HuH-7.5 (cell line): ENCODE data around the gene ZNF385B.

Experiments
- DNase-seq: peaks from one replicate; pipeline ENCODE4 v3.0.0; 2011; ENCODE audit warnings: low spot score

Gene ZNF385B

DNA sequence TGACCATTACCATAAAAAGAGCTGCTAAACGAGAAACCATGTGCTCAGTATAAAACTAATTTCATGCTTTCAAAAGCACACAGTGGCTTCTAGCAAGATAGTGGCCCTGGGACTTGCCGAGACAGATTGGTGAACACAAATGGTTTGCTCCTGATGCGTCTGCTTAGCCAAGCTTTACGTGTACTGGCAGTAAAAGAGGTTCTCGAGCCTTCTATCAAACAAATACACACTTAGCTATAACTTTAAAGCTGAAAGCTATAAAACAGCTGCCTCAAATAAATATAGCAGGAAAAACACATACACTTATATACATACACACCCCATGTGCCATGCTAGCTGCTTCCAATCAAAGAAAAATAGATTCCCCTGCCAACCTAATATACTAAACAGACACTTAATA is 117.0 kb downstream of the ZNF385B start:
- no peak for DNase-seq

DNA sequence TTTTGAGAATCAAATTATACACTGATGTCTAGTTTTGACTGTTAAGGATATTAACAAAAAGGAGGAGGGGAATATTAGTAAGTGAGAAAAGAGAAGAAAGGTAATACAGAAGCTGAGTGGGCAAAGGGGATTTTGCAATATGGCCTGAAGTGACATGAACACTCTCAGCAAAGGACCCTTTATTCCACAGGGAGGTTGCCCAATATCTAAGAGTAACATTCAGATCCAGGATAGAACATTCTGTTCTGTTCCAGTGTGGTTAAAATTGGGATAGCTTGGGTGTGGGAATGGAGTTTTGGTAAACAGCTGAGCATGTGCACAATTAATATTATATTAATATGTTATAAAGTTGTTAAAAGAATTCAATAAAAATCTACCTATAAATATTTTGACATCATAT is 120.1 kb downstream of the ZNF385B start:
- DNase-seq = no peak

DNA sequence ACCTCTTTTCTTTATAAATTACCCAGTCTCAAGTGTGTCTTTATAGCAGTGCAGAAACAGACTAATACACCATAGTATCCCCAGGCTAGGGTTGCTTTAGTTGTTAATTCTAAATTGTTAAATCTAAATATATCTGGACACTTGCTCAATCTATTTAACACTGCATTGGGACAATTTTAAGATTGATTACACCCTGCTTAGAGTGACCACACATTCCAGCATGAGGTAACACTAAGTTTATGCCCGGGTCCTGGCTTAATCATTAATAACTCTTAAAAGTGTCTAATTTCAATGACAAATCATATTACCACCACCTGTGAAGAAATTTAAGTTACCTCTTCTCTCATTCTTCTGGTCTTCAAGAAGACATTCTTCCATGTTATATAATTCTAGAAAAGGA is 131.4 kb downstream of the ZNF385B start:
- DNase-seq = no peak

DNA sequence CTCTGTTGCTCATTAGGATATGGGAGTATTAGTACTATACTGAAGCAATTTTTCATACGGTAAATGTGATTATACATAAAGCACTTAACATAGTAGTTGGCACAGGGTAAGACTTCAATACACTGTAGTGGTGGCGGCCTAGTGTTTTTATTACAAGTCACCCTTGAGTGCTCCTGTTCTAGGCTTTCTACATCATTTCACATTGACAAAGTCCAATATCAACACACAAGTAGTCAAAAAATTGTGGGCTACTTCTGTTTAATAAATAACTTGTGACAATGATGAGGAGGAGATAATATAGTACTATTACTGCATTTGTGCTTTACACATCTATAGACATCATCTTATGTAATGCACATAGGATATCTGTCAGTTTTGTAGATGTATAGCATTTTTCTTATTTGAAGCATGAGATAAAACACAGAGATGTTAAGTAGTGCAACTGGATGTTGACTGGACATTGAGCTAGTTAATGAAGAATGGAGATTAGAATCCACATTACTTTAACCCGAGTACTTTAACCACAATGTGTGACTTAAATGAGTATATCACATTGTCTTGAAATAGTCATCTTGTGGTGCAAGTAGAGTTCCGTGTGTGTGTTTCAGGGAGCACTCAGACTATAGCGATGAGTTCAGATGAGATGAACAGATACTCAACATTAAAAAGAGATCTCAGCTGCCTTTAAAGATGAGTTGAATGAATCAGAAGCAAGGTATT is 134.8 kb downstream of the ZNF385B start:
- DNase-seq = no peak

DNA sequence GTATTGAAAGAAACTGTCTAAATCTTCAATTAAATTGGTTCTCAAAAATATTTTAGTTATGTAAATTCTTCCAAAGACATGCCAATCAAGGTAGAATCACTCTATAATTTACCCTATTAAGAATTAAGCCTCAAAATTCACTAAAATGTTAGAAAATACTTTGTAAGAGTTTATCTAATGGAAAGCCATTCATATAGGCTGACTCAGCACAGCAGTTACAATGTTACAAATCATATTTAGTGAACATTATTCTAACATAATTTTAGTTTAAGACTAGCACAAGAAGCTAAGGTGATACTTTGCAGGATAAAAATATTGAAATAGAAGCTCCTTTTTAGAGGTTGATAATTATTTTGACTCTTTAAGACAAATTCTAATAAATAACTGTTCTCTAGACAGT is 137.0 kb downstream of the ZNF385B start:
- no peak for DNase-seq

DNA sequence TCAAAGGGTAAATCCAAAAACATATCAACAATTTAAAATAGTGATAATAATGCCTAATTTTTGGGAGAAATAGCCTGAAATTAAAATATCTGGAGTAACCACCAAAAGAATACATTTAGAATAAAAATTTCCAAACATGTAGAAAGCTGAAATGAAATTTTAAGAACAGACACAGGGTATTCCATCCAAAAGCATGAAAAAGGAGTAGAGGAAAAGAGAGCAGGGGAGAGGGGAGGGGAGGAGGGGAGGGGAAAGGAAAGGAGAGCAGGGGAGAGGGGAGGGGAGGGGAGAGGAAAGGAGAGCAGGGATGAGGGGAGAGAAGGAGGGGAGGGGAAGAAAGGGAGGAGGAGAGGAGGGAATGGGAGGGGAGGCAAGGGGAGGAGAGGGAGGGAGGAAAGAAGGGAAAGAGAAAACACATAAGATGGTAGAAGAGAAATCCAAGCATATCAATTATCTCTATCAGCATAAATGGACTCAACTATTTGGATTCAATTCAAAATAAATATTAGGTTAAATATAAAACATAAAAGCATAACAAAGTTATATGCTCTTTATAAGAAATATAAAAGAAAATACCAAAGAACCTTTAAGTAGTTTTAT is 141.1 kb downstream of the ZNF385B start:
- no peak for DNase-seq

DNA sequence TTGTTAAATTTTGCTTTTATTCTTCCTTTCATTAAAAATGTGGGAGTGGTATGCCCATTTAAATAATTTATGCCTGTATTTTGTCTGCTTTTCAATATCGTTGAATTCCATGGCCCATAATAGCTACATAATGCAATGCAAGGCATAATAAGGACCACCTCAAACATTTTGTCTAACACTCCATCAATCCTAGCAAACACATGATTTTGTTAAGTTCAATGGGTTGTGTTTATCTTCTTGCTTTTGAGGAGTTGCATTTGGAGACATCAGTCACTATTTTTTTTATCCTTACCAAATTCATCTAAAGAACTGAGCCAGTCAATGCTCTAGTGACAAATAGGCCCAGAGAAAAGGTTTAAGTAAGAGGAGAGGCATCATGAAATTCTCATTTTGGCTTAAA is 145.5 kb downstream of the ZNF385B start:
- DNase-seq = no peak

DNA sequence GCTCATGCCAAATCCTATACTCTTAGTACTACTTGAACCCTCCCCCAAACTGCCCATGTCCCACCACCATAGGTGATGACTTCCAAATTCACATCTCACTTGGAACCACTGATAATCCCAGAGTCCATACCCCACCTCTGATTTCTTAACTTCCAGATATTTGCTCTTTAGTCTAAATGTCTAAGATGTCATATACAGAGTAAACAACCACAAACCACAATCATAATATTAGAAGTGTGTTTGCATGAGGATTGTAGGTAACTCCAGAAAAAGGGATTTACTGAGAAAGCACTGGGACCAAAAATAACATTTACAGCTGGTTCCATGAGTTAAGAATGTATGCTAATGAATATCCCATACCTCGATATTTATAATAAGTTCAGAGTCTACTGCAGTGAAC is 146.2 kb downstream of the ZNF385B start:
- no peak for DNase-seq

DNA sequence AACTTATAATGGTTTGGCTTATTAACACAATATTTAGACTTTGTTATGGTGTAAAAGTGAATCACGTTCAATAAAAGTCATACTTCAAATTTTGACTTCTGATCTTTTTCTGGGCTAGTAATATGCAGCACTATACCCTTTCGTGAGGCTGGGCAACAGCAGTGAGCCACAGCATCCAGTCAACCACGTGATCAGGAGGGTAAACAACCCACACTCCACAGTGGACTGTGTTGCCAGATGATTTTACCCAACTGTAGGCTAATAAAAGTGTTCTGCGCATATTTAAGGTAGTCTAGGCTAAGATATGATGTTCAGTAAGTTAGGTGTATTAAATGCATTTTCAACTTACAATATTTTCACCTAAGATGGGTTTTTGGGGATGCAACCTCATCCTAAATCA is 148.6 kb downstream of the ZNF385B start:
- DNase-seq = no peak

DNA sequence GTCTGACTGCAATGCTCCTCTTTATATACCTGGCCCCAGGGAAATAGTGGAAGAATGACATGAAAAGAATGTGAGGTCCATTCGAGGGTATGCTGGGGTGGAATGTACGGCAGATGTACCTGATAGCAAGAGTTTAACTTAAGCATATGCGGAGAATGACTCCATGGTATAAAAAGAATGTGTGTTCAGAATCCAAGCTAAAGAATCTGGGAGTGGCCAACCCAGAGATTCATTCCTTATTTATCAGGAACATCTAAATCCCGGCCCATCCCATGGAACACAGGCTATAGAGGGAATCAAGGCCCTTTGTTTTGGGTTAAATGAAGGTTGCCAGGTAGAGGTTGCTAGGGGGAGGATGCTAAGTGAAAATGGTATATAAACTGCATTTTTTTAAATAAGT is 150.0 kb downstream of the ZNF385B start:
- no peak for DNase-seq

DNA sequence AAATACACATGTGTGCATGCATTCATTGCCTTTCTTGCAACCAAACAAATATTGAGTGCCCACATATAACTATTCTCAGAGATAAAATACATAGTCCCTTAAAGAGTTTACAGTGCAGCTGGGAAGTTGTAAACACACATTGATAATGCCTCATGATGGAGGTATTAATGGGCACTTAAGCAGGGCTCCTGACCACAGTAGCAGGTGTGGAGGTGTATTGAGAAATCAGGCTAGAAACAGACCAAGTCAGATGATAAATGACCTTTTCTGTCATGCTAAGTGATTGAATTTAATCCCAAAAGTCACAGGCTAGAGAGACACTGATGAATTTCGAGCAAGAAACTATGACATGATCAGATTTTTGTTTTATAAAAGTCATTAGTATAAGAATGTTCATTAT is 157.7 kb downstream of the ZNF385B start:
- DNase-seq = no peak

DNA sequence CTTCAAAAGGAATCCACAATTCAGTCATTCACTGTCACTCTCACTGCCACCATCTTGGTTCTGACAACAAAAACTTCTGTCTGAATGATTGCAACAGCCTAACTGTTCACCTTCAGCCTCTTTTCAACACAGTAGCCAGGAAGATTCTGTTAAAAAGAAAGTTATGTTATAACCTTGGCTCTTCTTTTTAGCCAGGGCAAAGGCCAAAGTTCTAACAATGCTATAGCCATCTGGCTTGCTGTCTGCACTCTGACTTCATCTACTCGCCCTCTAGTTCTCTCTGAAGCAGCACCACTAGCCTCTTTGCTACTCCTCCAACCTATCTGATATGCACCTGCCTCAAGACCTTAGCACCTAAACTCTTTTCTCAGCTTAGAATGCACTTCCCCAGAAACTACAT is 158.5 kb downstream of the ZNF385B start:
- no peak for DNase-seq

DNA sequence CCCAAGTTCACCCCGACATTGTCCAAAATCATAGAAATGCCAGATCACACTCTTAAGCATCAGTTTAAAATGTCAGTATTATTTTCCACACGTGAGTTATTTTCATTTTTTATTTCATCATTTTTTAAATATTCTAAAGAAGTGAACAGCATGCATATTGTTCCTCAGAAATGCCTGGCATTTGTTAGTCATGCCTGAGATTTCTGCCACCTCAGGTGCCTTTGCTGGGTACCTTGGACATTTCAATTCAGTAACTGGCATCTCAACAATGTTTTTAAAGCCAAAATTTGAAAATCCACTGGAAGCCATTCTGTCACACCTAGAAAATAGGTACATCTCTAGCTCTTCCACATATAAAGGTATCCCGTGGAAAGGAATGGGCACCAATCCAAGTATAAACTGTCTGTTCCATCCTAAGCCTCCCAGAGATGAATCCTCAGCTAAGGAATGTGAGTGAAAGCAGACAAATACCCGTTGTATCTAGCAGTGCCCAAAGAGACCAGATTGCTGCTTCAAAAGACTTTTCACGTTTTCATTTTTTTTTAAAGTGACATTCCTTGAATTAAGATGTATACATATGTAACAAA is 159.8 kb downstream of the ZNF385B start:
- no peak for DNase-seq

DNA sequence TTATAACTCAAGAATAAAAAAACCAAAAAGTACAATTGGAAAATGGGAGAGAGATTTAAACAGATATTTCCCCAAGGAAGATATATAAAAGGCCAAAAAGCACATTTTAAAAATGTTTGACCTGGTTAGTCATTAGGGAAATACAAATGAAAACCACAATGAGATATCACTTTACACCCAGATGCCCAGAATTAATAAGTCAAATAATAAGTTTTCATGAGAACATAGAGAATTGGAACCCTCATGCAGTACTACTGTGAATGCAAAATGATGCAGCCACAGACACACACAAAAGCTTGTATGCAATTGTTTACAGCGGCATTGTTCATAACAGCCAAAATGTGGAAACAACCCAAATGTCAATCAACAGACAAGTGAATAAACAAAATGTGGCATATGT is 165.9 kb downstream of the ZNF385B start:
- DNase-seq = no peak

DNA sequence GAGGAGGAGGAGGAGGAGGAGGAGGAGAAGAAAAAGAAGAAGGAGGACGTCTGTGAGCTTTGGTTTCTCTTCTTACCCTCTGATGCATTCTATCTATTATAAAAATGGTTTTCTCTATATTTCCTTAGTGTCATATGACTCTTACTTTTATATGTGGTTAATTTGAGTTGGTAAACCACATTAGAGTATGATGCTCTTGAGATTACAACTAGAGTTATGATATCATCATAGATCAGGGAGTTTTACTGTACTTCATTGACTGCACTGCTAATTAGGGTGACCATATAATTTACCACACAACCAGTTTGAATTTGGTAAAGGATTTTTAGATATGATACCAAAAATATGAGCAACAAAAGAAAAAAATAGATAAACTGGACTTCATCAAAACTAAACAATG is 166.4 kb downstream of the ZNF385B start:
- DNase-seq = no peak

DNA sequence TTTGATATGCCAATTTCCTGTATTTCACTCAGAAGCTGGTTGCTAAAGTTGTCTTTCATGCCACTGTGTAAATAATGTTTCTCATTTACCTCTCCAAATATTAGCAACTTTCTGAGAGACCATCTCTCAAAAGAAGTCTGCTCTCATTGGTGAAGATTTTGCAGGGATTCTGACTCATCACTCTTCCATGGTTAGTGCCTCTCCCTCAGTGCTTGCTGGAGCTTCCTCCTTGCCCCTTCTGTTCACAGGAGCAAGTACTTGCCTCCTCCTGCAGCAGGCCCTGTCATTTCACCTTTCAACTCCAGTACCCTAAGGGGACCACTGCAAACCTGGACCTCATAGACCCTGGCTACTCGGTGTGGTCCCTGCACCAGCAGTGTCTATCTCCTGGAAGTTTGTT is 168.8 kb downstream of the ZNF385B start:
- no peak for DNase-seq

DNA sequence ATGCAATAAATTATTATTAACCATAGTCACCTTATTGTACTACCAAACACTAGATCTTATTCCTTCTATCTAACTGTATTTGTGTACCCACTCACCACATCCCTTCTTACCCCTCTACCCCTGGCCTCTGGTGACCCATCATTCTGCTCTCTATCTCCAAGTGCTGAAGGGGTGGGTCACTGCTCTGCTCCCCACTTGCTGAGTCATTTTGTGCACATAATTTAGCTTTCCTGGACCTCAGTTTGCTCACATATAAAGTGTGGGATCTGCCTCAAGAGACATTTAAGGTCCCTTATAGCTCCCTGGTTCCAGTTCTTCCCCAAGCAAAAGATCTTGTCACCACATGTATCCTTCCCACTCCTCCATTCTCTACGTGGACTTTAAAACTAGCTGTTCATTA is 169.4 kb downstream of the ZNF385B start:
- DNase-seq = no peak

DNA sequence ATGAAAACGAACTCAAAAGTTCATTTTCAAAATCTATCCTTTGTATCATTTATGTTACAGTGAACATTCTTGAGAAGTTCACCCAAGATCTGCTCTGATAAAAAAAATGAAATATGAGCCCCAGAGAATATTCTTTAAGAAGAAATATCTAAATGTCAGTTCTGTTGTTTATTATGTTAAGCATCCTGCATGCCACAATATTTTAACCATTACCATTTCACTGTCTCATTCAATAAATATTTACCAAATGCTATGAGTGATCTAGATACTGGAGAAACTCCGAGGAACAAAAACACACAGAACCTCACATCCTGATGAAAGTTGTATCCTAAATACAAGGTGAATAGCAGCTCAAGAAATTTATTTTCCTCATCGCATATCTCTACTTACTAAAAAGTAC is 170.2 kb downstream of the ZNF385B start:
- no peak for DNase-seq

DNA sequence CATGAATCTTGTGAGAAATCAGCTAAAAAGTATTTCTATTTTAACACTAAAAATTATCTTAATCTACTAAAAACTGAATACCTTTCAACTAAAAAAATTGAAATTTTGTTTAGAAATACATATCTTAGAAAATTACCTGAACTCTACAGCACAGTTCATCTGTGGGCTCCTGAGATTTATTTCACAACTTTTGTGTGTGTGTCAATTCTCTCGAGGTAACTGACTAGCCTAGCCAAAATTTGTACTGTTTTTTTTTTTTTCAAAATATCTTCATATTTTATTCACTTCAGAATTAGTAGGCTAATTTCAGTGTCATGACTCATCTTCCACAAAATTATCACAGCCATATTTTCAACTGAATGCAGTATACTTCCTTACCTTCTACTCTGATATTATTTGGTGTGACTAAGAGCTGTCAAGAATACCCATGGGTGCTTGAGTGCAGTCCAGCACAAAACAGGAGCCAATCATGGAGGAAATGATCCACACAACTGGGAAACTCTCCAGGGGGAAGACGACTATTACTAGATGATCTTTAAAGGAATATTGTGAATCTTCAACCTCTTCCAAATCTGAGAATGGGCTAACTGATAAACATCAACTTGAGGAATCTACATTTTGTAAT is 174.6 kb downstream of the ZNF385B start:
- no peak for DNase-seq

DNA sequence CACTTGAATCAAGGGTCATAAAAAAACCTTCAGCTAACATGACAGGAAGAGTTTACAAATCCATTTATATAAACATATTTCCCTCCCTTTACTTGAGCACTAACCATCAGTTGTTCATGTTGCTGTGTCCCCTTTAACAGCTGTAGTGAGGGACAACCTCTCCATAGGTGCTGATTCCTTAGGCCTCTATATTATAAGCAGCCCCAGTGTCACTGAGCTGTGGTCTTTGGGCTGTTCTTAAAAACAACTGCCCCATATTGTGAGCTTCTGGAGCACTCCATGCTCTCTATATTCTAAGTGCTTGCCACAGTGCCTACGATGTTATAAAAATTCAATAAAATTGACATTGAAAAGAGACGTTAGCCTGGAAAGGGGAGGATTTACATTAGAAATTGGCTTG is 175.3 kb downstream of the ZNF385B start:
- DNase-seq = no peak

DNA sequence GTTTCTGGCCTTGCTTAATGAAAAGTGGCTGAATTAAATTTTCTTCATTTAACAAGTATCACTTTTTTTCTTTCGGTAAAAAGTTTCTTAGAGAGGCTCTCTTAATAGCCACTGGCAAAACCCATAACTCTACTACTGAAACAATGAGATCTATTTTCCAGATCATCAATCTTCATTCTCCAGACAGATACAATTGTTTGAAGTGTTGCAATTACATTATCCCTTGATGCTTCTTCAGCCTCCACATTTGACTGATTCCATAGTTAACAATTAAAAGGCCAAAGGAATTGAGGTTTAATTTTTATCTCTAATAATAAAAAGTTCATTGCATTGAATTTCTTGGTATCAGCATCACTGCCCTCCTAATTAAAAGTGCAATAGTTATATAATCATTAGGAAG is 176.3 kb downstream of the ZNF385B start:
- DNase-seq = no peak

DNA sequence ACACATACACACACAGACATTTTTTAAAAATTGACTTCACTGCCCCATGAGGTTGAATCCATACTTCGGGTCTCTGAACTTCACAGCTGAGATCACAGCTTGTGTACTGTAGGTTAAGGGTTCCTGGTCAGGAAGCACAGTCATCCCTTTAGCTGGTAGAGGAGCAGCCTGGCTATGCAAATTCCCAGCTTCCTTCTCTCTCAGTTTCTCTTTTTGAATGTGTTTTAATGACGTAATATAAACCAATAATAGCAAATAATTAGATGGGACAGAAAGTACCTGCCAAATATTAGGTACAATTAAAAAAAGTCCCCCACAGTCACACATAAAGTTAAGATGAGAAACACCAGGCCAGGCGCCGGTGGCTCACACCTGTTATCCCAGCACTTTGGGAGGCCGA is 178.7 kb downstream of the ZNF385B start:
- DNase-seq = no peak

DNA sequence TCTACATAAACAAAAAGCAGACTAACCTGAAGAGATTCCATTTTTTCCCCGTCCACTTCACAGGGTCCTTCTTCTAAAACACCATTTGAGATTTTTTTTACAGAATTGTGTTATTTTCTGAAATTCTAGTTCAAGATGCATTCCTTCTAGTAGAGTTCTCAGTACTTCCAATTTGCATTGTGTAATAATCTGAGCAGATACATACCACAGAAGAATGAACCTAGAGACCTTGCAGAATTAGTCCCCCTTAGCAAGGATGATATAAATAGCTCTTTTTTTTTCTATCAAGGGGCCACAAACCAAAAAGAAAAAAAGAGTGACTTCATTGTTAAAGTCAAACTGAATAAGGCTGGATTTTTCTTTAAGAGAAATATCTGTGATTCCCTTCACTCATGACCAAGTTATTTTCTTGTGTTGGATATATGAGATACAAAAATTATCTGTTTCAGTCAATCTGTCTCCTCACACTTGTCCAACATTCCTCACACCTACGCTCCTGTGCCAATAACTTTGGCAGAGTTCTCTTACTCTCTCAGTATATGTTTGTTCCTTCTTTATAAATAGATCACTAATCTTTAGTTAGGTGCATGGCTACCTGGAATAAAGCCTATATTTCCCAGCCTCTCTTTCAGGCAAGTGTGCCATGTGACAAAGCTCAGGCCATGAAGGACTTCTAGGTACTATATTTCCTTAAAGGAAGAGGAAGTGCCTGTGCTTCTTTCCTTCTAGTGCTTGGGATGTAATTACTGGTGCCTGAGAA is 183.5 kb downstream of the ZNF385B start:
- no peak for DNase-seq
